Ishikawa (cell line): Measurements from ENCODE around the gene ENTREP3.

Experiments
- CREB1 ChIP-seq: IDR thresholded peaks from 2 replicates; pipeline ENCODE4 v1.6.1; 2012; ENCODE audit warnings: low read depth
- EGR1 ChIP-seq: IDR thresholded peaks from 2 replicates; pipeline ENCODE4 v1.6.1; 2012
- EP300 ChIP-seq: IDR thresholded peaks from 2 replicates; pipeline ENCODE4 v1.6.1; 2012; ENCODE audit warnings: borderline replicate concordance
- FOXM1 ChIP-seq: IDR thresholded peaks from 2 replicates; pipeline ENCODE4 v1.6.1; 2012; ENCODE audit warnings: low read depth, borderline replicate concordance
- MAX ChIP-seq: IDR thresholded peaks from 2 replicates; pipeline ENCODE4 v1.6.1; 2012
- NFIC ChIP-seq: IDR thresholded peaks from 2 replicates; pipeline ENCODE4 v1.6.1; 2012
- RAD21 ChIP-seq: IDR thresholded peaks from 2 replicates; pipeline ENCODE4 v1.6.1; 2012; ENCODE audit warnings: low read depth
- REST ChIP-seq: IDR thresholded peaks from 2 replicates; pipeline ENCODE4 v1.6.1; 2012; ENCODE audit warnings: low read depth, mild to moderate bottlenecking
- TAF1 ChIP-seq: IDR thresholded peaks from 2 replicates; pipeline ENCODE4 v1.6.1; 2012; ENCODE audit warnings: low read depth, mild to moderate bottlenecking
- TCF12 ChIP-seq: IDR thresholded peaks from 2 replicates; pipeline ENCODE4 v1.6.1; 2012; ENCODE audit warnings: low read depth
- TEAD4 ChIP-seq: IDR thresholded peaks from 2 replicates; pipeline ENCODE4 v1.6.1; 2012
- USF1 ChIP-seq: IDR thresholded peaks from 2 replicates; pipeline ENCODE4 v1.6.1; 2012
- YY1 ChIP-seq: IDR thresholded peaks from 2 replicates; pipeline ENCODE4 v1.6.1; 2012; ENCODE audit warnings: low read depth
- ZBTB7A ChIP-seq: IDR thresholded peaks from 2 replicates; pipeline ENCODE4 v1.6.1; 2012; ENCODE audit warnings: low read depth

ENTREP3 gene

GRCh38 chr1:155226910-155227260 lies 28.4 kb downstream of the ENTREP3 start:
- TF ChIP-seq RAD21 (no peak), EGR1 (no peak), MAX (peak; percentile 96), YY1 (0 out of 2 replicates have a peak, but pooled peaks have one; percentile 15), FOXM1 (no peak), TCF12 (0 out of 2 replicates have a peak, but pooled peaks have one; percentile 20), NFIC (no peak), USF1 (peak; percentile 34), CREB1 (no peak), TEAD4 (no peak), REST (no peak)

- TF ChIP-seq ZBTB7A (no peak), RAD21 (peak; percentile 39)
Measured at GRCh38 chr1:155226188-155226909, 28.9 kb downstream of the ENTREP3 start.

GRCh38 chr1:155223047-155223446 lies 32.2 kb downstream of the ENTREP3 start:
- TF ChIP-seq TEAD4: no peak
- TF ChIP-seq RAD21: no peak
- TF ChIP-seq EP300: no peak
- TF ChIP-seq USF1: no peak
- TF ChIP-seq NFIC: no peak
- TF ChIP-seq FOXM1: no peak
- TF ChIP-seq EGR1: no peak
- no peak for TF ChIP-seq MAX
- TF ChIP-seq YY1: no peak
- TF ChIP-seq TAF1: no peak

GRCh38 chr1:155219592-155220031 lies 35.7 kb downstream of the ENTREP3 start:
- TF ChIP-seq FOXM1: no peak
- no peak for TF ChIP-seq REST
- TF ChIP-seq USF1: peak; percentile 96
- TF ChIP-seq YY1: peak; percentile 96
- TF ChIP-seq EGR1: peak; percentile 71; the same call in 1 of the 2 replicates

GRCh38 chr1:155218854-155219591 lies 36.3 kb downstream of the ENTREP3 start:
- no peak for TF ChIP-seq MAX
- no peak for TF ChIP-seq TEAD4
- peak; percentile 71; the same call in 1 of the 2 replicates for TF ChIP-seq EGR1
- TF ChIP-seq TCF12: no peak
- peak; percentile 98 for TF ChIP-seq YY1
- TF ChIP-seq USF1: peak; percentile 99
- no peak for TF ChIP-seq EP300
